ENCODE results near the gene ITPRIPL2. TPM values are rescaled to one million over a fixed set of nuclear protein-coding genes. Genes with fewer than 3 reads are reported as not detected.

ITPRIPL2 gene
- total RNA-seq, result 40.8 and 49.3 TPM in 2 replicates

DNA sequence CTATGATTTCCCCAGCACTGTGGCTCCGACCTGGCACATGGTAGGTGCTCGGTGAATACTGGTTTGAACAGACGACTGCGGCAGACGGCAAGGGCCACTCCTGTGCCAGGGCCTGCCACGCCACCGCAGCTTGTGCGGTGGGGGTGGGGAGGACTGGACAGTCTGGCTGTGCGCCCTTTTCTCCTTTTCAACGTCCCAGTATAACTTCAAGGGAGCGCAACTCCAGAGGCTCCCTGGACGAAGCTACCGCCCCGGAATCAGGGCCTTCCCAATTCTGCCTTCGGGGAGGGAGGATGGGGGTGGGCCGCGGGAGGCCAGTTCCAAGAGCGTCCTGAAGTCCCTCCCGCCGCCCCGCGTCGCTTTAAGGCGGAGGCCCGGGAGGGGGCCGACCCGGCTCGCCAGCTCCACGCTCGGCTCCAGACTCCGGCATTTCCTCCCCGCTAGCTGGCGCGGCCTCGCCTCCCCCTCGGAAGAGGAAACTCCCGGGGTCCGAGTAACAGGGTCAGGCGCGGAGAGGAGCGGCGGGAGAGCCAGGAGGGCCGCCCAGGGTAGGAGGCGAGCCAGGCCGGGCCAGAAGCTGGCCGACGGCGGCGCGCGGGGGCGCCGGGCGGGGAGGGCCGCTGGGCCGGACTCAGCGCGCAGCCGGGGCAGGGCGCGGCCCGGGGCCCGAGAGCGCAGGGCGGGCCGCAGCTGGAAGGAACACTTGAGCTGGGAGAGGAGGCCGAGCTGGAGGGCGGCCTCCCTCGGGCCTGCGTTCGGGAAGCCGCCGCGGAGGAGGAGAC, at the start of gene ITPRIPL2:
Gene ITPRIPL2, plus strand, starts transcription at position 388 of the 782 bp plus-strand sequence. CDS start 498 bp downstream, outside the sequence.

GRCh38 chr16:19067349-19068236, 46.2 kb upstream of the ITPRIPL2 start, which contains the start of gene COQ7:
TSS of gene COQ7 (plus strand) at chr16:19067614. CDS start at chr16:19067665, 51 bp downstream.

GRCh38 chr16:19167710-19168370, 54.1 kb downstream of the ITPRIPL2 start, which contains the start of gene SYT17:
TSS of gene SYT17 (plus strand) at chr16:19168240. CDS start at chr16:19168647, 407 bp downstream.

Other genes with a start within 250 kb of the ITPRIPL2 start
- gene SMG1, start 187.6 kb upstream of the ITPRIPL2 start, total RNA-seq, result 81.7 and 90.9 TPM in 2 replicates
- 4.2 and 8.8 TPM in 2 replicates for gene TMC7, start 130.0 kb upstream of the ITPRIPL2 start, total RNA-seq
- 17.3 and 17.5 TPM in 2 replicates for gene COQ7, start 46.4 kb upstream of the ITPRIPL2 start, total RNA-seq
- 1.6 and 2.4 TPM in 2 replicates for gene SYT17, start 54.3 kb downstream of the ITPRIPL2 start, total RNA-seq
- gene CLEC19A, start 171.8 kb downstream of the ITPRIPL2 start, total RNA-seq, result not detected in 2 replicates

Data from vein endothelial cell (primary cell).